ENCODE data around the gene DNAI2. TPM values are rescaled to one million over a fixed set of nuclear protein-coding genes. Genes with fewer than 3 reads are reported as not detected.

The DNAI2 gene
- total RNA-seq, 1 experiment from 2014 or later, result 0.26 TPM

DNA sequence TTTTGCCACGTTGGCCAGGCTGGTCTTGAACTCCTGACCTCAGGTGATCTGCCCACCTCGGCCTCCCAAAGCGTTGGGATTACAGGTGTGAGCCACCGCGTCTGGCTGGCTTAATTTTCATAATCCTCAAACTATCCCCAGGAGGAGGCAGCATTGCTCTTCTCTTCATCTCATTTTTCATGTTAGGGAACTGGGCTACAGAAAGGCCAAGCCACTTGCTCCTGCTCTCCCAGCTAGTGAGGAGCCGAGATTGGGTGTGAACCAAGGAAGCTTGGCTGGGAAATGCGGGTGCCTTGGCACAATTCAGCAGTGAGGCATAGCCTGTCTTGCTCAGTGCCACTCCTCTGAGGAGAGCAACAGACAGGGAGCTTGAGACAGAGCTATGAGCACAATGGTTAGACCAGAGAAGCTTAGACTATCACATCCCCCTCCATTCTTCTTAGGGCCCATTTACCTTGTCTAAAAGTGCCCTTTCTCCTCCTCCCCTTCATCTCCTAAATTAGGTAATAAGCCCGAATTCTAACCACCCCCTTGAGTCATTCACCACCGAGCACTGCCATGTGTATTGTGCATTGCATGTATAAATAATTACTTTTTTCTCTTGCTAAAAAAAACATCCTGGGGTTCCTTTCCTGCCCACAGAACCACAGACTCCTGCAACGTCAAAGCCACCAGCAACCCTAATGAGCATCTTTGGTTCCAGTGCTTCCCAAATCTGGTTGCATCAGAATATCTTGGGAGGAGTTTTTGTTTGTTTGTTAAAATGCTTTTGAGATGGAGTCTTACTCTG, 32.0 kb downstream of the DNAI2 start (continued):
- no peak for TF ChIP-seq TCF7 (CRISPR knock-in tag; IDR thresholded peaks at IDR 0.05; ENCODE audit: low read depth)
- no peak for TF ChIP-seq MYBL2 (CRISPR knock-in tag; IDR thresholded peaks at IDR 0.05)
- no peak for TF ChIP-seq FOXP1 (CRISPR knock-in tag; IDR thresholded peaks at IDR 0.05; ENCODE audit: borderline replicate concordance)
- TF ChIP-seq ZNF219 (CRISPR knock-in tag; IDR thresholded peaks at IDR 0.05; ENCODE audit: borderline replicate concordance), result no peak
- no peak for TF ChIP-seq SP1 (CRISPR knock-in tag; conservative IDR thresholded peaks at IDR 0.05)

- CTCF ChIA-PET, result interaction anchor here (0.7 to 0.8 kb wide), 2 partner anchors 54 to 294 kb away, joined by 3 to 4 read pairs; partner anchors contain the start of gene BTBD17
- Mint-ChIP-seq H3K4me1 (no peaks in the 10 kb centered on the region), H3K4me3 (no peak overlapping the region), H3K27ac (no peak overlapping the region), H3K36me3 (peaks cover 4% of the 10 kb centered on the region; the same call in 1 of the 2 replicates), H3K9me3 (peaks cover 6% of the 10 kb centered on the region), H3K27me3 (ENCODE audit: low read depth) (no peaks in the 10 kb centered on the region; the same call in 1 of the 2 replicates)
- POLR2A ChIA-PET, result no interaction called here
- ATAC-seq, result no peak
- no peak for TF ChIP-seq MYBL2 (CRISPR knock-in tag; IDR thresholded peaks at IDR 0.05)
- TF ChIP-seq PREB (CRISPR knock-in tag; IDR thresholded peaks at IDR 0.05; ENCODE audit: borderline replicate concordance), result no peak
- TF ChIP-seq ZNF416 (CRISPR knock-in tag; IDR thresholded peaks at IDR 0.05), result no peak
- TF ChIP-seq ZNF423 (CRISPR knock-in tag; IDR thresholded peaks at IDR 0.05), result no peak
- no peak for TF ChIP-seq MXD4 (CRISPR knock-in tag; IDR thresholded peaks at IDR 0.05; ENCODE audit: borderline replicate concordance)
- TF ChIP-seq, protein P1, sequence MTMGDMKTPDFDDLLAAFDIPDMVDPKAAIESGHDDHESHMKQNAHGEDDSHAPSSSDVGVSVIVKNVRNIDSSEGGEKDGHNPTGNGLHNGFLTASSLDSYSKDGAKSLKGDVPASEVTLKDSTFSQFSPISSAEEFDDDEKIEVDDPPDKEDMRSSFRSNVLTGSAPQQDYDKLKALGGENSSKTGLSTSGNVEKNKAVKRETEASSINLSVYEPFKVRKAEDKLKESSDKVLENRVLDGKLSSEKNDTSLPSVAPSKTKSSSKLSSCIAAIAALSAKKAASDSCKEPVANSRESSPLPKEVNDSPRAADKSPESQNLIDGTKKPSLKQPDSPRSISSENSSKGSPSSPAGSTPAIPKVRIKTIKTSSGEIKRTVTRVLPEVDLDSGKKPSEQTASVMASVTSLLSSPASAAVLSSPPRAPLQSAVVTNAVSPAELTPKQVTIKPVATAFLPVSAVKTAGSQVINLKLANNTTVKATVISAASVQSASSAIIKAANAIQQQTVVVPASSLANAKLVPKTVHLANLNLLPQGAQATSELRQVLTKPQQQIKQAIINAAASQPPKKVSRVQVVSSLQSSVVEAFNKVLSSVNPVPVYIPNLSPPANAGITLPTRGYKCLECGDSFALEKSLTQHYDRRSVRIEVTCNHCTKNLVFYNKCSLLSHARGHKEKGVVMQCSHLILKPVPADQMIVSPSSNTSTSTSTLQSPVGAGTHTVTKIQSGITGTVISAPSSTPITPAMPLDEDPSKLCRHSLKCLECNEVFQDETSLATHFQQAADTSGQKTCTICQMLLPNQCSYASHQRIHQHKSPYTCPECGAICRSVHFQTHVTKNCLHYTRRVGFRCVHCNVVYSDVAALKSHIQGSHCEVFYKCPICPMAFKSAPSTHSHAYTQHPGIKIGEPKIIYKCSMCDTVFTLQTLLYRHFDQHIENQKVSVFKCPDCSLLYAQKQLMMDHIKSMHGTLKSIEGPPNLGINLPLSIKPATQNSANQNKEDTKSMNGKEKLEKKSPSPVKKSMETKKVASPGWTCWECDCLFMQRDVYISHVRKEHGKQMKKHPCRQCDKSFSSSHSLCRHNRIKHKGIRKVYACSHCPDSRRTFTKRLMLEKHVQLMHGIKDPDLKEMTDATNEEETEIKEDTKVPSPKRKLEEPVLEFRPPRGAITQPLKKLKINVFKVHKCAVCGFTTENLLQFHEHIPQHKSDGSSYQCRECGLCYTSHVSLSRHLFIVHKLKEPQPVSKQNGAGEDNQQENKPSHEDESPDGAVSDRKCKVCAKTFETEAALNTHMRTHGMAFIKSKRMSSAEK (CRISPR knock-in tag; IDR thresholded peaks at IDR 0.05; ENCODE audit: borderline replicate concordance), result no peak
- no peak for TF ChIP-seq GTF2I (CRISPR knock-in tag; conservative IDR thresholded peaks at IDR 0.05)
- no peak for TF ChIP-seq ZNF317 (CRISPR knock-in tag; IDR thresholded peaks at IDR 0.05; ENCODE audit: borderline replicate concordance, low read depth)
- TF ChIP-seq FOXP4 (CRISPR knock-in tag; IDR thresholded peaks at IDR 0.05), result no peak
- TF ChIP-seq, protein P2, sequence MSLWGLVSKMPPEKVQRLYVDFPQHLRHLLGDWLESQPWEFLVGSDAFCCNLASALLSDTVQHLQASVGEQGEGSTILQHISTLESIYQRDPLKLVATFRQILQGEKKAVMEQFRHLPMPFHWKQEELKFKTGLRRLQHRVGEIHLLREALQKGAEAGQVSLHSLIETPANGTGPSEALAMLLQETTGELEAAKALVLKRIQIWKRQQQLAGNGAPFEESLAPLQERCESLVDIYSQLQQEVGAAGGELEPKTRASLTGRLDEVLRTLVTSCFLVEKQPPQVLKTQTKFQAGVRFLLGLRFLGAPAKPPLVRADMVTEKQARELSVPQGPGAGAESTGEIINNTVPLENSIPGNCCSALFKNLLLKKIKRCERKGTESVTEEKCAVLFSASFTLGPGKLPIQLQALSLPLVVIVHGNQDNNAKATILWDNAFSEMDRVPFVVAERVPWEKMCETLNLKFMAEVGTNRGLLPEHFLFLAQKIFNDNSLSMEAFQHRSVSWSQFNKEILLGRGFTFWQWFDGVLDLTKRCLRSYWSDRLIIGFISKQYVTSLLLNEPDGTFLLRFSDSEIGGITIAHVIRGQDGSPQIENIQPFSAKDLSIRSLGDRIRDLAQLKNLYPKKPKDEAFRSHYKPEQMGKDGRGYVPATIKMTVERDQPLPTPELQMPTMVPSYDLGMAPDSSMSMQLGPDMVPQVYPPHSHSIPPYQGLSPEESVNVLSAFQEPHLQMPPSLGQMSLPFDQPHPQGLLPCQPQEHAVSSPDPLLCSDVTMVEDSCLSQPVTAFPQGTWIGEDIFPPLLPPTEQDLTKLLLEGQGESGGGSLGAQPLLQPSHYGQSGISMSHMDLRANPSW (CRISPR knock-in tag; conservative IDR thresholded peaks at IDR 0.05; ENCODE audit: low read depth), result no peak
- TF ChIP-seq ELF4 (CRISPR knock-in tag; IDR thresholded peaks at IDR 0.05; ENCODE audit: low read depth), result no peak
- no peak for TF ChIP-seq ZNF138 (CRISPR knock-in tag; conservative IDR thresholded peaks at IDR 0.05)
- TF ChIP-seq NR1H2 (CRISPR knock-in tag; IDR thresholded peaks at IDR 0.05), result no peak
- TF ChIP-seq TEAD4 (CRISPR knock-in tag; IDR thresholded peaks at IDR 0.05), result no peak
- TF ChIP-seq ATF3 (CRISPR knock-in tag; conservative IDR thresholded peaks at IDR 0.05), result no peak
- no peak for TF ChIP-seq ESRRA (CRISPR knock-in tag; IDR thresholded peaks at IDR 0.05; ENCODE audit: borderline replicate concordance)
- TF ChIP-seq NR2C2 (CRISPR knock-in tag; IDR thresholded peaks at IDR 0.05), result no peak
- no peak for DNase-seq (ENCODE audit: low spot score)
Measured at GRCh38 chr17:74307984-74308773, 34.1 kb downstream of the DNAI2 start.

All from WTC11 (cell line).